HG03097 (cell line): ENCODE measurements around the gene LYPD4.

ENCODE experiments used
- ATAC-seq: cut with Tn5 transposase; IDR thresholded peaks from one replicate; pipeline ENCODE4 v1.9.1; 2021; ENCODE audit not compliant: unreplicated experiment, low FRiP score

Gene LYPD4

GRCh38 chr19:41853344-41853743, 8.9 kb upstream of the LYPD4 start:
- no peak for ATAC-seq

- no peak for ATAC-seq
Measured at GRCh38 chr19:41851456-41851855, 7.0 kb upstream of the LYPD4 start.

GRCh38 chr19:41850381-41850780, 5.9 kb upstream of the LYPD4 start:
- ATAC-seq: no peak

- ATAC-seq: no peak
Measured at GRCh38 chr19:41849067-41849466, 4.6 kb upstream of the LYPD4 start.

GRCh38 chr19:41848666-41849065, 4.2 kb upstream of the LYPD4 start:
- no peak for ATAC-seq

- ATAC-seq: no peak
Measured at GRCh38 chr19:41847351-41848105, 3.0 kb upstream of the LYPD4 start.

- no peak for ATAC-seq
Measured at GRCh38 chr19:41845051-41845590, 638 bp upstream of the LYPD4 start.

GRCh38 chr19:41845001-41845050, 343 bp upstream of the LYPD4 start, which contains the start of gene DMRTC2:
TSS of gene DMRTC2 (plus strand) at chr19:41845042. CDS start at chr19:41847429, 2,387 bp downstream.
- ATAC-seq: no peak

GRCh38 chr19:41843371-41843770, 1.1 kb downstream of the LYPD4 start:
- ATAC-seq: no peak

- ATAC-seq: no peak
Measured at GRCh38 chr19:41839211-41839610, 5.3 kb downstream of the LYPD4 start.

- ATAC-seq: no peak
Measured at GRCh38 chr19:41837981-41838708, 6.3 kb downstream of the LYPD4 start.

- ATAC-seq: no peak
Measured at GRCh38 chr19:41821003-41821735, 23.3 kb downstream of the LYPD4 start.

GRCh38 chr19:41816761-41817160, 27.7 kb downstream of the LYPD4 start:
- no peak for ATAC-seq

- no peak for ATAC-seq
Measured at GRCh38 chr19:41815301-41815700, 29.2 kb downstream of the LYPD4 start.

GRCh38 chr19:41813911-41814310, 30.6 kb downstream of the LYPD4 start:
- ATAC-seq: no peak

GRCh38 chr19:41811981-41812380, 32.5 kb downstream of the LYPD4 start:
- no peak for ATAC-seq

- no peak for ATAC-seq
Measured at GRCh38 chr19:41811036-41811435, 33.4 kb downstream of the LYPD4 start.

- ATAC-seq: no peak
Measured at GRCh38 chr19:41810301-41810700, 34.2 kb downstream of the LYPD4 start.

- no peak for ATAC-seq
Measured at GRCh38 chr19:41808663-41809566, 35.6 kb downstream of the LYPD4 start.

GRCh38 chr19:41807176-41807575, 37.3 kb downstream of the LYPD4 start:
- no peak for ATAC-seq

GRCh38 chr19:41804336-41804735, 40.1 kb downstream of the LYPD4 start:
- ATAC-seq: no peak
